A549 (cell line): ENCODE measurements around the gene ZBTB11.

ENCODE experiments used
- CHD4 ChIP-seq: fragments of 200-600 bp; sonication (generic); IDR thresholded peaks from 2 replicates; pipeline ENCODE4 v1.6.1; 2016; ENCODE audit warnings: antibody characterized with exemption, mild to moderate bottlenecking, borderline replicate concordance
- CTCF ChIP-seq: fragments of >200 bp; sonication (Bioruptor Twin); formaldehyde crosslinking; IDR thresholded peaks from 3 replicates; pipeline ENCODE4 v1.5.1; 2016
- KDM5A ChIP-seq: fragments of 200-600 bp; sonication (generic); IDR thresholded peaks from 2 replicates; pipeline ENCODE4 v1.6.1; 2016; ENCODE audit warnings: antibody characterized with exemption, mild to moderate bottlenecking
- MAX ChIP-seq: IDR thresholded peaks from 2 replicates; pipeline ENCODE4 v1.6.1; 2012
- POLR2A ChIP-seq: IDR thresholded peaks from 2 replicates; pipeline ENCODE4 v1.6.1; 2012; ENCODE audit warnings: mild to moderate bottlenecking, low read length
- RCOR1 ChIP-seq: fragments of 150-350 bp; IDR thresholded peaks from 2 replicates; pipeline ENCODE4 v1.6.1; 2014; ENCODE audit warnings: antibody characterized with exemption, low read length, low read depth
- REST ChIP-seq: fragments of 200-600 bp; sonication (generic); IDR thresholded peaks from 2 replicates; pipeline ENCODE4 v1.6.1; 2016; ENCODE audit warnings: antibody characterized with exemption, mild to moderate bottlenecking, moderate library complexity
- RFX5 ChIP-seq: fragments of 450-650 bp; IDR thresholded peaks from 2 replicates; pipeline ENCODE4 v1.7.1; 2014; ENCODE audit warnings: antibody characterized with exemption, mild to moderate bottlenecking, moderate library complexity
- SMC3 ChIP-seq: fragments of >200 bp; sonication (Bioruptor Twin); formaldehyde crosslinking; IDR thresholded peaks from 3 replicates; pipeline ENCODE4 v1.6.1; 2018; ENCODE audit warnings: inconsistent platforms
- ZNF302 ChIP-seq: fragments of 250-450 bp; sonication (Bioruptor Pico); IDR thresholded peaks from 2 replicates; pipeline ENCODE4 v1.9.0; 2021; ENCODE audit warnings: inconsistent platforms, mild to moderate bottlenecking, moderate library complexity

- TF ChIP-seq CTCF (peak; percentile 77), SMC3 (peak; percentile 65), RFX5 (no peak), KDM5A (no peak), MAX (no peak), POLR2A (no peak), CHD4 (no peak), ZNF302 (CRISPR knock-in tag) (no peak), RCOR1 (no peak), REST (no peak)
Measured at GRCh38 chr3:101695779-101696372, 18.9 kb upstream of the ZBTB11 start.
